Endothelial cell of umbilical vein (primary cell): Measurements from ENCODE around the gene COL8A1. TPM values are rescaled to one million over a fixed set of nuclear protein-coding genes. Genes with fewer than 3 reads are reported as not detected.
A peak's percentile ranks its signal among the peaks of the same experiment; 100 is the strongest.

Source experiments
- BruUV-seq: library from RNA; stranded (reverse); fragments of 400-500 nt; replicated peaks from 2 replicates; lab custom pipeline; 2021; lab: Mats Ljungman, UMichigan
- CTCF ChIA-PET: fragments of 300-600, 350-600 bp; sonication (Branson Sonifier 250); formaldehyde crosslinking; loops from one replicate; lab custom pipeline; 2021; ENCODE audit warnings: antibody characterized with exemption, inconsistent platforms; lab: Charles Lee
- POLR2A ChIA-PET: fragments of 300-600, 350-600 bp; sonication (Branson Sonifier 250); formaldehyde crosslinking; loops from one replicate; lab custom pipeline; 2021; ENCODE audit warnings: antibody characterized with exemption, inconsistent platforms; lab: Charles Lee
- DNase-seq: peaks from one replicate; pipeline ENCODE4 v3.0.0-alpha.2; 2011; ENCODE audit warnings: low read depth, low spot score
- FAIRE-seq: peaks from 2 replicates; lab custom pipeline; 2011; peaks lifted over from hg19 to GRCh38; lab: Jason Lieb, UNC
- H2AFZ ChIP-seq: 2 replicates; pipeline ENCODE4 v1.6.0; 2012; ENCODE audit warnings: low read depth, low read length, control low read depth, inconsistent platforms
- H3K27ac ChIP-seq: 2 replicates; pipeline ENCODE4 v1.5.1; 2011; ENCODE audit warnings: low read depth, mild to moderate bottlenecking, control low read depth, low read length, moderate library complexity; ENCODE audit not compliant: insufficient read depth
- H3K27me3 ChIP-seq, 2 experiments: 2 replicates each; pipeline versions ENCODE4 v1.6.0 to v1.6.1; 2011; ENCODE audit warnings: low read length in 2 of 2, mixed read lengths in 1 of 2; ENCODE audit not compliant: control insufficient read depth in 2 of 2, insufficient read depth in 2 of 2
- H3K36me3 ChIP-seq, 2 experiments: 2 replicates in 1 of 2; 3 replicates in 1 of 2; pipeline ENCODE4 v1.5.1; 2011; ENCODE audit warnings: low read length in 2 of 2, mild to moderate bottlenecking in 1 of 2, moderate library complexity in 1 of 2; ENCODE audit not compliant: control insufficient read depth in 2 of 2, insufficient read depth in 2 of 2; ENCODE audit errors: extremely low read depth in 1 of 2
- H3K4me1 ChIP-seq: 3 replicates; pipeline ENCODE4 v1.5.1; 2011; ENCODE audit warnings: mild to moderate bottlenecking, low read length; ENCODE audit not compliant: control insufficient read depth, insufficient read depth; ENCODE audit errors: extremely low read depth
- H3K4me2 ChIP-seq: 2 replicates; pipeline ENCODE4 v1.6.1; 2011; ENCODE audit warnings: low read length, control low read depth, mixed read lengths; ENCODE audit not compliant: insufficient read depth
- H3K4me3 ChIP-seq, 3 experiments: fragments of 200-600 bp in 1 of 3; sonication (generic), shearing (Covaris generic) in 1 of 3; replicated peaks in 1 of 3; 2 replicates each; pipeline ENCODE4 v1.5.1; 2011 to 2016; ENCODE audit warnings: control low read depth in 3 of 3, low read length in 3 of 3, mild to moderate bottlenecking in 2 of 3, inconsistent platforms in 1 of 3, low read depth in 1 of 3, moderate library complexity in 1 of 3; ENCODE audit not compliant: insufficient read depth in 1 of 3
- H3K79me2 ChIP-seq: 2 replicates; pipeline ENCODE4 v1.6.0; 2012; ENCODE audit warnings: low read length, inconsistent platforms; ENCODE audit not compliant: control insufficient read depth, insufficient read depth
- H3K9ac ChIP-seq: replicated peaks from 2 replicates; pipeline ENCODE3; 2011; ENCODE audit warnings: low read length, control low read depth; ENCODE audit not compliant: insufficient read depth; ENCODE audit errors: extremely low read depth
- H3K9me1 ChIP-seq: replicated peaks from 3 replicates; pipeline ENCODE4 v1.6.0; 2011; ENCODE audit warnings: mild to moderate bottlenecking, low read length; ENCODE audit not compliant: control insufficient read depth, insufficient read depth; ENCODE audit errors: extremely low read depth
- H3K9me3 ChIP-seq: replicated peaks from 2 replicates; pipeline ENCODE4 v1.5.1; 2012; ENCODE audit warnings: low read length, inconsistent platforms; ENCODE audit not compliant: control insufficient read depth, insufficient read depth
- H4K20me1 ChIP-seq: replicated peaks from 2 replicates; pipeline ENCODE3; 2011; ENCODE audit warnings: mild to moderate bottlenecking, low read length; ENCODE audit not compliant: control insufficient read depth, insufficient read depth; ENCODE audit errors: extremely low read depth
- CTCF ChIP-seq, 2 donors: IDR thresholded peaks; 1 replicate in 1 of 2; 2 replicates in 1 of 2; pipeline ENCODE4 v1.5.1; 2011; ENCODE audit warnings: low read length in 2 of 2, mild to moderate bottlenecking in 2 of 2, moderate library complexity in 2 of 2, control low read depth in 1 of 2, inconsistent platforms in 1 of 2, low read depth in 1 of 2; ENCODE audit not compliant: insufficient read depth in 1 of 2; ENCODE audit errors: extremely low read depth in 1 of 2
- EZH2 ChIP-seq: IDR thresholded peaks from 2 replicates; pipeline ENCODE4 v1.6.1; 2012; ENCODE audit warnings: borderline replicate concordance, low read depth, mild to moderate bottlenecking, moderate library complexity, low read length, inconsistent platforms; ENCODE audit not compliant: severe bottlenecking
- FOS ChIP-seq: IDR thresholded peaks from 2 replicates; pipeline ENCODE4 v1.6.1; 2011; ENCODE audit warnings: mild to moderate bottlenecking, low read length, moderate library complexity, borderline replicate concordance; ENCODE audit not compliant: insufficient read depth
- GATA2 ChIP-seq: IDR thresholded peaks from 2 replicates; pipeline ENCODE4 v1.7.0; 2011; ENCODE audit warnings: low read depth, mild to moderate bottlenecking, moderate library complexity, mixed read lengths, low read length; ENCODE audit not compliant: insufficient read length, insufficient read depth
- JUN ChIP-seq: IDR thresholded peaks from 2 replicates; pipeline ENCODE4 v1.6.1; 2011; ENCODE audit warnings: borderline replicate concordance, low read depth; ENCODE audit not compliant: insufficient read length, insufficient read depth
- MAX ChIP-seq: IDR thresholded peaks from 2 replicates; pipeline ENCODE4 v1.6.1; 2011; ENCODE audit not compliant: insufficient read depth, insufficient read length
- MYC ChIP-seq: IDR thresholded peaks from one replicate; pipeline ENCODE4 v1.6.1; 2011; ENCODE audit warnings: mild to moderate bottlenecking, low read depth, low read length
- POLR2A ChIP-seq: IDR thresholded peaks from 2 replicates; pipeline ENCODE4 v1.6.1; 2012; ENCODE audit warnings: low read depth, mild to moderate bottlenecking, control low read depth, low read length
- POLR2AphosphoS5 ChIP-seq: IDR thresholded peaks from 2 replicates; pipeline ENCODE4 v1.6.1; 2012; ENCODE audit warnings: low read depth, mild to moderate bottlenecking, control low read depth, low read length, moderate library complexity; ENCODE audit not compliant: insufficient read depth
- dilution Hi-C: fragments of 300-500 bp; cut with MboI; formaldehyde crosslinking; loops from one replicate; pipeline ENCODE4 v1.15.0; 2019; ENCODE audit warnings: low sequenced_read_pairs; ENCODE audit not compliant: extremely low pct_ligation_motif_present
- intact Hi-C: fragments of 100-400 bp; cut with micrococcal nuclease; formaldehyde crosslinking; loops from one replicate; pipeline ENCODE4 v1.10.0; 2022
- polyA plus RNA-seq, 4 experiments: library from polyadenylated mRNA; depleted of rRNA in 3 of 4; stranded (reverse) in 3 of 4; unstranded in 1 of 4; fragments of >200 nt; gene quantifications; 2 replicates each; pipeline versions ENCODE4 v1.2.1 to v1.2.3, GENCODE V29; 2011 to 2012; ENCODE audit warnings: missing spikeins in 1 of 4
- total RNA-seq: library from RNA; stranded (reverse); gene quantifications from 2 replicates; pipeline ENCODE4 v1.2.3, GENCODE V29; 2021

Gene COL8A1
- total and polyA plus RNA-seq, 2 donors (not counting 3 experiments of a cell fraction or from before 2014, with no cell fraction given): 358 to 634 TPM

GRCh38 chr3:99714146-99714545, 75.8 kb downstream of the COL8A1 start:
- ChIA-PET CTCF (interaction anchor here (1.1 to 2.1 kb wide), 6 partner anchors 11 to 68 kb away, joined by 3 to 5 read pairs (median 3); no protein-coding TSS in a partner anchor), POLR2A (no interaction called here)
- no peak for FAIRE-seq

More at GRCh38 chr3:99714146-99714545, 75.8 kb downstream of the COL8A1 start:
- H3K9me1 ChIP-seq: no peaks in the 10 kb centered on the region
- no peak for TF ChIP-seq POLR2A
- no peak for TF ChIP-seq MYC
- no peak for TF ChIP-seq JUN
- TF ChIP-seq CTCF (IDR thresholded peaks at IDR 0.05; ENCODE audit: extremely low read depth in 1 of 2, insufficient read depth in 1 of 2, low read depth in 1 of 2, low read length in 2 of 2): no peak
- no peak for TF ChIP-seq MAX
- no peak for TF ChIP-seq POLR2AphosphoS5
- no peak for TF ChIP-seq GATA2
- no peak for TF ChIP-seq EZH2
- TF ChIP-seq FOS: no peak
- peak; percentile 61 for DNase-seq
- no peak overlapping the region for H2AFZ ChIP-seq
- H3K27ac ChIP-seq: no peak overlapping the region
- no peaks in the 10 kb centered on the region for H3K9me3 ChIP-seq
- no peaks in the 10 kb centered on the region for H3K79me2 ChIP-seq
- peaks cover 32% of the 10 kb centered on the region for H3K4me1 ChIP-seq
- no peak overlapping the region for H3K4me3 ChIP-seq
- H4K20me1 ChIP-seq: no peaks in the 10 kb centered on the region
- dilution Hi-C loops (no loop called here), intact Hi-C loops (no loop called here)
- H3K27me3 ChIP-seq: no peaks in the 10 kb centered on the region
- H3K9ac ChIP-seq: no peak overlapping the region
- H3K36me3 ChIP-seq: peaks cover 0 to 6% of the 10 kb centered on the region in 2 experiments
- H3K4me2 ChIP-seq: no peak overlapping the region
- no TSS peak for BruUV-seq
